Vagina (tissue), 2 donors: ENCODE results near the gene ZDHHC13. TPM values are rescaled to one million over a fixed set of nuclear protein-coding genes. Genes with fewer than 3 reads are reported as not detected.

Experiments
- DNase-seq, 2 donors: peaks; one replicate each; pipeline ENCODE4 v3.0.0-alpha.2; 2017; ENCODE audit errors: extremely low spot score in 2 of 2
- H3K27ac ChIP-seq: fragments of 200-600 bp; sonication (generic); one replicate; pipeline ENCODE4 v1.5.1; 2019
- H3K27me3 ChIP-seq: fragments of 200-600 bp; sonication (generic); one replicate; pipeline ENCODE4 v1.5.1; 2019
- H3K36me3 ChIP-seq, 2 donors: fragments of 200-600 bp; sonication (generic); one replicate each; pipeline ENCODE4 v1.5.1; 2017 to 2019
- H3K4me1 ChIP-seq: fragments of 200-600 bp; sonication (generic); one replicate; pipeline ENCODE4 v1.5.1; 2019
- H3K4me3 ChIP-seq, 2 donors: fragments of 200-600 bp; sonication (generic); 1 replicate in 1 of 2; 2 replicates in 1 of 2; pipeline ENCODE4 v1.5.1; 2016 to 2019
- H3K9me3 ChIP-seq: fragments of 200-600 bp; sonication (generic); one replicate; pipeline ENCODE4 v1.5.1; 2019
- POLR2A ChIP-seq, 2 donors: fragments of 450-650 bp; IDR thresholded peaks; one replicate each; pipeline ENCODE4 v1.6.1; 2017; ENCODE audit warnings: antibody characterized with exemption in 2 of 2, mild to moderate bottlenecking in 2 of 2, moderate library complexity in 2 of 2
- POLR2AphosphoS5 ChIP-seq, 2 donors: sonication (generic); formaldehyde crosslinking; IDR thresholded peaks; one replicate each; pipeline ENCODE4 v1.9.0; 2017; ENCODE audit warnings: antibody characterized with exemption in 2 of 2, mild to moderate bottlenecking in 2 of 2, low read depth in 1 of 2; ENCODE audit not compliant: insufficient read depth in 1 of 2
- intact Hi-C: fragments of 100-400 bp; cut with DNase I; formaldehyde crosslinking; loops from one replicate; pipeline ENCODE4 v1.15.1; 2023
- total RNA-seq: library from RNA; depleted of rRNA; stranded (reverse); fragments of >200 nt; gene quantifications from one replicate; pipeline ENCODE4 v1.2.3, GENCODE V29; 2016
- TF ChIP-seq, protein P1 (sequence below), 3 experiments: fragments of 450-650 bp in 2 of 3; fragments of 200-600 bp in 1 of 3; sonication (generic) in 1 of 3; IDR thresholded peaks; one replicate each; pipeline ENCODE4 v1.5.1; 2017 to 2019; ENCODE audit warnings: antibody characterized with exemption in 3 of 3, mild to moderate bottlenecking in 2 of 3, moderate library complexity in 2 of 3

Gene ZDHHC13, protein sequence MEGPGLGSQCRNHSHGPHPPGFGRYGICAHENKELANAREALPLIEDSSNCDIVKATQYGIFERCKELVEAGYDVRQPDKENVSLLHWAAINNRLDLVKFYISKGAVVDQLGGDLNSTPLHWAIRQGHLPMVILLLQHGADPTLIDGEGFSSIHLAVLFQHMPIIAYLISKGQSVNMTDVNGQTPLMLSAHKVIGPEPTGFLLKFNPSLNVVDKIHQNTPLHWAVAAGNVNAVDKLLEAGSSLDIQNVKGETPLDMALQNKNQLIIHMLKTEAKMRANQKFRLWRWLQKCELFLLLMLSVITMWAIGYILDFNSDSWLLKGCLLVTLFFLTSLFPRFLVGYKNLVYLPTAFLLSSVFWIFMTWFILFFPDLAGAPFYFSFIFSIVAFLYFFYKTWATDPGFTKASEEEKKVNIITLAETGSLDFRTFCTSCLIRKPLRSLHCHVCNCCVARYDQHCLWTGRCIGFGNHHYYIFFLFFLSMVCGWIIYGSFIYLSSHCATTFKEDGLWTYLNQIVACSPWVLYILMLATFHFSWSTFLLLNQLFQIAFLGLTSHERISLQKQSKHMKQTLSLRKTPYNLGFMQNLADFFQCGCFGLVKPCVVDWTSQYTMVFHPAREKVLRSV
- total RNA-seq, result 22.6 TPM

- Histone ChIP-seq H3K4me1 (peaks cover 16% of the 10 kb centered on the region), H3K9me3 (no peaks in the 10 kb centered on the region), H3K27me3 (no peaks in the 10 kb centered on the region), H3K4me3 (peak within 1 kb of the TSS; percentile 77 to 82), H3K27ac (peak within 1 kb of the TSS; percentile 75), H3K36me3 (no peaks in the 10 kb centered on the region)
- DNase-seq, result peak in 1 of 2 donors; percentile 95
- TF ChIP-seq POLR2A (IDR thresholded peaks at IDR 0.05), result peak in 1 of 2 donors; percentile 33
- TF ChIP-seq POLR2AphosphoS5 (IDR thresholded peaks at IDR 0.05; ENCODE audit: insufficient read depth in 1 of 2, low read depth in 1 of 2), result peak; percentile 46 to 84
- TF ChIP-seq, protein P1, sequence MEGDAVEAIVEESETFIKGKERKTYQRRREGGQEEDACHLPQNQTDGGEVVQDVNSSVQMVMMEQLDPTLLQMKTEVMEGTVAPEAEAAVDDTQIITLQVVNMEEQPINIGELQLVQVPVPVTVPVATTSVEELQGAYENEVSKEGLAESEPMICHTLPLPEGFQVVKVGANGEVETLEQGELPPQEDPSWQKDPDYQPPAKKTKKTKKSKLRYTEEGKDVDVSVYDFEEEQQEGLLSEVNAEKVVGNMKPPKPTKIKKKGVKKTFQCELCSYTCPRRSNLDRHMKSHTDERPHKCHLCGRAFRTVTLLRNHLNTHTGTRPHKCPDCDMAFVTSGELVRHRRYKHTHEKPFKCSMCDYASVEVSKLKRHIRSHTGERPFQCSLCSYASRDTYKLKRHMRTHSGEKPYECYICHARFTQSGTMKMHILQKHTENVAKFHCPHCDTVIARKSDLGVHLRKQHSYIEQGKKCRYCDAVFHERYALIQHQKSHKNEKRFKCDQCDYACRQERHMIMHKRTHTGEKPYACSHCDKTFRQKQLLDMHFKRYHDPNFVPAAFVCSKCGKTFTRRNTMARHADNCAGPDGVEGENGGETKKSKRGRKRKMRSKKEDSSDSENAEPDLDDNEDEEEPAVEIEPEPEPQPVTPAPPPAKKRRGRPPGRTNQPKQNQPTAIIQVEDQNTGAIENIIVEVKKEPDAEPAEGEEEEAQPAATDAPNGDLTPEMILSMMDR (IDR thresholded peaks at IDR 0.05), result peak in 1 of 3 experiments; percentile 15
- intact Hi-C loops, result no loop called here
Measured at GRCh38 chr11:19116971-19117759, at the start of gene ZDHHC13. ZDHHC13 (plus strand) TSS chr11:19117168; CDS start chr11:19117250, 82 bp downstream.

DNA sequence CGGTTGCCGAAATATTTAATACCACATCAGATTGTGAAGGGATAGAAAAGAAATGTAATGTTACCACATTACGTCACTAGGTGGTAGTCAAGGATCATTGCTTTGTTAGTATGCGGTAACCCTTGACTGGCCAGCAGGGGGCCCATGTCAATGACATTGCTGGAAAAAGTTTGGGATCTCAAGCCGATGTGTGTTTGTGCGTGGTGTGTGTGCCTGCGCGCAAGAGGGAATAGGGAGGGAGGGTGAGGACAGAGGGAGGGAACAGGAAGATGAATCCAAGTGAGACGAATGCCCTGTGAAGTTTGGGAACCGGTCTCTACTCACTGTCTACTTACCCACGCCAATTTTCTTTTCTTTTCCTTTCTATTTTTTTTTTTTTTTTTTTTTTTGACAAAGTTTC lies 45.7 kb upstream of the ZDHHC13 start:
- H3K9me3 ChIP-seq, result no peaks in the 10 kb centered on the region
- H3K4me1 ChIP-seq, result peaks cover 4% of the 10 kb centered on the region
- no peaks in the 10 kb centered on the region for H3K27me3 ChIP-seq
- TF ChIP-seq POLR2AphosphoS5 (IDR thresholded peaks at IDR 0.05; ENCODE audit: insufficient read depth in 1 of 2, low read depth in 1 of 2) (peak in 1 of 2 donors; percentile 51), POLR2A (IDR thresholded peaks at IDR 0.05) (no peak)
- TF ChIP-seq, protein P1 (IDR thresholded peaks at IDR 0.05), result peak; percentile 86 to 96 (median 90)
- no peak overlapping the region for H3K4me3 ChIP-seq
- no peak overlapping the region for H3K27ac ChIP-seq
- intact Hi-C loops, result loop anchor here (5.0 kb wide), 1 partner anchor 481 kb away; no protein-coding TSS in a partner anchor
- no peaks in the 10 kb centered on the region for H3K36me3 ChIP-seq
- DNase-seq, result no peak

- Histone ChIP-seq H3K4me1 (peaks cover 4% of the 10 kb centered on the region), H3K27me3 (no peaks in the 10 kb centered on the region), H3K9me3 (no peaks in the 10 kb centered on the region), H3K27ac (no peak overlapping the region), H3K4me3 (no peak overlapping the region), H3K36me3 (no peaks in the 10 kb centered on the region)
- DNase-seq, result no peak
- intact Hi-C loops, result loop anchor here (5.0 kb wide), 1 partner anchor 480 kb away; no protein-coding TSS in a partner anchor
- no peak for TF ChIP-seq POLR2AphosphoS5 (IDR thresholded peaks at IDR 0.05; ENCODE audit: insufficient read depth in 1 of 2, low read depth in 1 of 2)
- TF ChIP-seq, protein P1 (IDR thresholded peaks at IDR 0.05), result no peak
- TF ChIP-seq POLR2A (IDR thresholded peaks at IDR 0.05), result no peak
Measured at GRCh38 chr11:19072464-19072863, 44.5 kb upstream of the ZDHHC13 start.

DNA sequence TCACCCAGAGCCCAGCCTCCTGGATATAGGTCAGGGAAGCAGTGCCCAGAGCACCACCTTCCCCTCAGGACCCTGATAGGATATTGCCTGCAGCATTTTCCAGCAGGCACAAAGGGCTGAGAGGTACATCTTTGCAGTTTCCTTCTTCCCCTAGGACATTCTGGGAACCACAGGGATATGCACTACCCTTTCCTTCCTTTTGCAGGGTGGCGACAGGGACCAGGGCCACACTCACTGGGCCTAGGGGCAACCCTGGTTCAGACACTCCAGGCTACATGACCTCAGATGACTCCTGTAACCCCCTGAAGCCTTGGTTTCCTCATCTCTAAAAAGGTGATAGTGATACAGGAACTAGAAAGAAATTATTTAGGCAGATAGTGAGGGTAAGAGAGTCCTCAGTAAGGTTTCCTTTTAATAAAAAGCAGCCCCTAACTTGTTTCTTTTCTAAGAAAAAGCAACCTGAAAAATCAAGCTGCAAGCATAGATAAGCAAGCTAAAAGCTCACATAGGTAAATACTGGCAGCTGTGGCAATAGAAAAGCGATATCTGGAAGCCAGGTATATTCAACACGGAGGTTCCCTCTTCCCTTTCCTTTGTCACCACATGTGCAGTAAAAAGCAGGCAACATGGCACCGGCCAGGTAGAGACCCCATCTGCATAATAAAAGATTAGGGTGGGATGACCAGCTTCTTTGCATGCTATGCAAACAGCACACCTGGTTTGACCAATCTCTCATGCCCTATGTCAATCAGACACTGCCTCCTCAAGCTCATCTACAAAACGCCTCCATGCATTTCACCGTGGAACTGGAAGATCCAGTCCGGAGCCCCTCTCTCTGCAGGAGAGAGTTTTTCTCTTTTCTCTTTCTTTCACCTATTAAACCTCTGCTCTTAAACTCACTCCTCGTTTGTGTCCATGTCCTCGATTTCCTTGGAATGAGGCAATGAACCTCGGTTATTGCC lies 43.2 kb upstream of the ZDHHC13 start:
- H3K4me3 ChIP-seq, result no peak overlapping the region
- intact Hi-C loops, result loop anchor here (5.0 kb wide), 1 partner anchor 479 kb away; no protein-coding TSS in a partner anchor
- no peaks in the 10 kb centered on the region for H3K27me3 ChIP-seq
- H3K4me1 ChIP-seq, result peaks cover 9% of the 10 kb centered on the region
- no peaks in the 10 kb centered on the region for H3K36me3 ChIP-seq
- no peak overlapping the region for H3K27ac ChIP-seq
- H3K9me3 ChIP-seq, result no peaks in the 10 kb centered on the region
- DNase-seq, result no peak
- no peak for TF ChIP-seq POLR2A (IDR thresholded peaks at IDR 0.05)
- TF ChIP-seq POLR2AphosphoS5 (IDR thresholded peaks at IDR 0.05; ENCODE audit: insufficient read depth in 1 of 2, low read depth in 1 of 2), result no peak
- TF ChIP-seq, protein P1 (IDR thresholded peaks at IDR 0.05), result no peak
